PC-3 (cell line): ENCODE results near the gene TMEM225.

Experiments used
- CTCF ChIP-seq: fragments of 300-600 bp; sonication (generic); conservative IDR thresholded peaks from 2 replicates; pipeline ENCODE4 v1.5.1; 2017; ENCODE audit warnings: antibody characterized with exemption, low read depth, mild to moderate bottlenecking, low read length
- EZH2 ChIP-seq: fragments of 300-600 bp; sonication (generic); IDR thresholded peaks from one replicate; pipeline ENCODE4 v1.6.1; 2017; ENCODE audit warnings: antibody characterized with exemption, mild to moderate bottlenecking, low read length; ENCODE audit not compliant: unreplicated experiment

- TF ChIP-seq CTCF, result no peak
- no peak for TF ChIP-seq EZH2
Measured at GRCh38 chr11:123924027-123924426, 38.6 kb upstream of the TMEM225 start.
